Fibroblast of skin of abdomen (primary cell): Measurements from ENCODE around the gene MIA2.

Source experiments
- DNase-seq: peaks from one replicate; pipeline ENCODE4 v3.0.0-alpha.2; 2013

The MIA2 gene

GRCh38 chr14:39393289-39393688, 159.6 kb downstream of the MIA2 start:
- DNase-seq = no peak

DNA sequence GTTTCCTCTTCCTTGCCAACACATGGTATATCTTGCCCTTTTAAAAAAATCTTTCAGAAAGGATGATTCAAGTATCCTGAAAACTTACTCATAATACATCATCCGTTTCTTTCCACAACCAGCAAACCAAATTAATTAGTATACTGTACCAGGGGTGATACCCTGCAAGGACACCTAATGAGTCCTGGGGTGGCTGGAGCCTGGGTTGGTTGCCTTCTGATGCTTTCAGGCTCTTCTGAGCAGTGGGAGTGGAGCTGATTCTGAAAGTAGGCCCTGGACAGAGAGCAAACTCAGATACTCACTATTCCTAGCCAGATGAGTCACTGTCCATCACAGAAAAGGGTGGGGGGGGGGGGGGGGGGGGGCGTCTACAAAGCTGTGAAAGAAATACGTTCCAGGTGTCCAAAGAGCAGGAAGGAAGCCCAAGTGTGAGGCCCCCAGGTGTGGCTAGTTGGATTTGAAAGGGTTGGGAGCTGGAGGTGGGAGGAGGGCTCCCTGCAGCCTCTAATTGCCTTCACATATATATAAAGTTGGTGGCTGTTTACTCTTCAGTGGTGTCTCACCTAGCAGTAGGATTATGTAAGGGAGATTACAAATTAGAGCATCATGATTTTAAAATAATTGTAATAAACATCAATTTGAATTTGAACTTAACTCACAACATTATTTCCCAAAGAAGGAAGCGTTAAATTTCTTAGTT, 162.0 kb downstream of the MIA2 start:
- DNase-seq = no peak

- peak; percentile 17 for DNase-seq
Observed at GRCh38 chr14:39396448-39396847, 162.7 kb downstream of the MIA2 start.

DNA sequence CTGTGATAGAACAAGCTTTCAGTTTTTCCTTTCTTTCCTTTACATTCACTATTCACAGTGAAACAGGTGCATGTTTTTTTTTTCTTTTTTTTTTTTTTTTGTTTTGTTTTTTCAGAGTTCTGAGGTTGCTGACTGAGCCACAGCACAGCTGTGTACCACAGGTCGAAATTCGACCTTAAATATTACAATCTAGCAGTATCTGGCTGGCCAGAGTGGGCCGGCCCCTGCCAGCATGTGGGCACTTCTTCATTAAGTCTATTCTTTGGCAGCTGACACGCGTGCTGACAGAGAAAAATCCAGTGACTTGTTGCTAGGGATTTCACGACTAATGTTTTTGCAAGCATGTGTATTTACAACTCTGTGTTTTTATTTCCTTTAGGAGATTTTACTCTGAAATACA, 164.7 kb downstream of the MIA2 start:
- no peak for DNase-seq

- no peak for DNase-seq
Observed at GRCh38 chr14:39406560-39406959, 172.8 kb downstream of the MIA2 start.

GRCh38 chr14:39416072-39416471, 182.4 kb downstream of the MIA2 start:
- DNase-seq = no peak

DNA sequence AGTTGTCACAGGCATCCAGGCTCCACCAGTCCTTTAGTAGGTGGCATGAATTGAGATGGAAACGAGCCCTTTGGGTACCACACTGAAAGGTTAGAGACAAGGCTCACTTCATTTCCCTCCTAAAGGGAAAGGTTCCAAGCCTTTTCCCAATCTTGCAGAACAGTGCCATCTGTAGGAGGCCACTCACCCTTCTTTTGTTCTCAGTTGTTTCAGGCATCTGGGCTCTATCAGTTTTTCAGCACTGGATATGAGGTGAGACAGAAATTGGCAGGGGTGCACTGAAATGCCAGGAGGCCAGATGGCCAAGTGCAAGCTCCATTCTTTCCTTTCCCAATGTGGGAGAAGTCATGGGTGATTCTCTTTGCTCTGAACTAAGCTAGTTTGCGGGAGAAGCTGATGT, 183.3 kb downstream of the MIA2 start:
- no peak for DNase-seq

DNA sequence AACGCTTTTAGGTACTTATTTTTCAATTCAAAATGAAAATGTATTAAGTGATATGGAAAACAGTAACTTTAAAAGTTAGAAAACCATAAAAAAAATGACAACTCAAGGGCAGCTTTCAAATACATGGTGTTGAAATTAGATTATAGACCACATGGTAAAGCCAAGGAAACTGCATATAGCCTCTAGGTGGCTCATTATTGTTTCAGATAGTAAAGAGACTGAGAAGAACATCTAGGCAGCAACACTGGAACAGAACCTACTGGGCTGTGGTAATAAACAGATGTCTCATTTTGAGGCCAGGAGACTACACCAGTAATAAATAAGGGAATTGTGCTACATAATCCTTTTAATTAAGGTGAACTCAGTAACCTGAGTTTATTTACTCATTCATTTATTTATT, 185.6 kb downstream of the MIA2 start:
- no peak for DNase-seq

DNA sequence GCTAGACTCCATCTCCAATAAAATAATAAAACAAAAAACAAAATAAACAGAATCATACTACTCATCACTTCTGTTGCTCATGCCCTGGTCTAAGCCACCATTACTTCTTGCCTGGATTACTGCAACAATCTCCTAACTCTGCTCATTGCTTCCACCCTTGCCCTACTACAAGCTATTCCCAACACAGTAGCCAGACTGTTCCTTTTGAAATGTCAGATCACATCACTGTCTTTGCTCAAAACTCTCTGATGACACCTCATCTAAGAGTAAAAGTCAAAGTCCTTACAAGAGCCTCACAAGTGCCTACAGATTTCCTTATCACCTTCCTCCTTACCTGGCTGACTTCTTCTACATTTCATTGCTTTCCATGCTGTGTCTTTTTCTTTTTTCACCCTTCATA, 188.5 kb downstream of the MIA2 start:
- DNase-seq = no peak

DNA sequence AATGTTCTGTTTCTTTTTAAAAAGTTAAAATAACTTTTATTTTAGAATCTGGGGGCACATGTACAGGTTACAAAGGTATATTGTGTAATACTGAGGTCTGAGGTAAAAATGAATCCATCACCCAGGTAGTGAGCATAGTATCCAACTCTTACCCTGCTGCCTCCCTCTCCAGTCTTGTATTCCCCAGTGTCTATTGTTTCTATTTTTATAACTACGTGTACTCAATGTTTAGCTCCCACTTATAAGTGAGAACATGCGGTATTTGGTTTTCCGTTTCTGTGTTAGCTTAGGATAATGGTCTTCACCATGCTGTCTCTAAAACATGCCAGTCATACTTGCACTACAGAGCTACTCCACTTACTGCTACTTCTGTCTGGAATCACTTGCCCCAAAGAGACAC, 190.1 kb downstream of the MIA2 start:
- DNase-seq = no peak

GRCh38 chr14:39425947-39426346, 192.2 kb downstream of the MIA2 start:
- DNase-seq = no peak

DNA sequence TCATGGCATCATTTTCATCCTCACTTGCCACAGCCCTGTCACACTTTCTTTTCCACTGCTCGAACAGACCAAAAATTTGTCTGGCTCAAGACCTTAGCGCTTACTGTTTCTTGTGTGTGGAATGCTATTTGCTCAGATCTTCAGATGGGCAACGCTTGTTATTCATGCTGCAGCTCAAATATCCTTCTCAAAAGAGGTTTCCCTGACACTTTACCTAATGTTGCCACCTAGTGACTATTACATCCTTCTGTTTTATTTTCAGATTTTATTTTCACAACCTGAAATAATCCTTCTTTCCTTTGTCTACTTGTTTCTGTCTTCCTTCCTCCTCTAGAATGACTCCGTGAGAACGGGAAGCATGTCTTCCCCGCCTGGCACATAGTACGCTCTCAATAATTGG, 192.9 kb downstream of the MIA2 start:
- DNase-seq = peak; percentile 72

DNA sequence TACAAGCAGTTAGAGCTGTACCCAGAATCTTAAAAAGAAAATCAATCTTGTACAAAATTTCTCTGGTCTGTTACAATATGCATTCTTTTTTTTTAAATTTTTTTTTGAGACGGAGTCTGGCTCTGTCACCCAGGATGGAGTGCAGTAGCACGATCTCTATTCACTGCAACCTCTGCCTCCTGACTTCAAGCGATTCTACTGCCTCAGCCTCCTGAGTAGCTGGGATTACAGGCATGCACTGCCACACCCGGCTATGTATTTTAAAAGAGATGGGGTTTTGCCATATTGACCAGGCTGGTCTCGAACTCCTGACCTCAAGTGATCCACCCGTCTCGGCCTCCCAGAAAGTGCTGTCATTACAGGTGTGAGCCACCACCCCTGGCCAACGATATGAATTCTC, 194.4 kb downstream of the MIA2 start:
- no peak for DNase-seq

DNA sequence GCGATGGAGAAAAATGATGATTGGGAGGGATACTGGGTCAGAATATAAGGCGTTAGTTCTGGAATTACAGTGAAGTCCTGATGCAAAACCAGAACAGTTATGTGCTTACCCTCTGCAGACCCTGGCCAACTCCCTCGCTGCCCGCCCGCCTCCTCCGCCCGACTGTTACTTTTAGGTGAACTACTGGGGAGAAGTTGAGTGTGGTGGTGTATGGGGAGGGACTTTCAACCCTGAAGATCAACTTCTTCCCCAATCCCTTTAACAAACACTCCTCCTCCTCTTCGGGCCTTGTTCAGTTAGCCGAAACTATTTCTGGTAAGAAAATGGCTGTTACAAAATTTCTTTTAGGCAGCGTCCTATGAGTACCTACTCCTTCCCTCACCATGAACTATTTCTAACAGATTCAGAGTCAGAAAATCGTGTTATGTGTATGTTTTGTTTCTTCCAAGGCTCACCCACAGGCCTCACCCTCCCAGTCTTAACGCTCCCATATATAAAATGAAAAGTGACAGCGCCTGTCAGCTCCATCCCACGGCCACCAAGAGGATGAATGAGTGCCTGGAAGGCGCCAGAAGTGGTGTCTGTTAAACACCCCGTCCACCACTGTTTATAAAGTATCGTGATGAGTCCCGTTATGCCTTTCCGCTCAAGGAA, 197.2 kb downstream of the MIA2 start:
- DNase-seq = no peak

GRCh38 chr14:39431416-39432178, 197.9 kb downstream of the MIA2 start:
- DNase-seq = peak; percentile 22

DNA sequence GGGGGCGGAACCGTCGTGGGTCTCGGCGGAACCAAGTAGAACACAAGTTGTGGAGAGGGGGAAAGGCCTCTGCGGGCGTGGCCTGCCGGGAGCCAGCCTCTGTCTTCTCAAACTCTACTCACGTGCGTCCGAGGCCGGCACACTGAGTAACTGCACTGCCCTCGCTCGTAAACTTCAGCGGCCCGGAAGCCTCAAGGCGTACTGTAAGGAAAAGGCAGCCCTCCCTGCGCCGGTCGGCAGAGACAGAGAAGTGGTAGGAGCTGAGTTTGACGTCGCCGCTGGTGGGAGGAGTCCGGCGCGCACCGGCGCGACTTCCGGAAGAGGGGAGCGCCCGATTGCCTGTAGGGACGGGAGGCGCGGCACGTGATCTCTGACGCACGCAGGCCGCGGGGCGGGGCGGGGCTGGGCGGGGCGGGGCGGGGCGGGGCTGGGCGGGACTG, 198.5 kb downstream of the MIA2 start, which contains the start of gene FBXO33:
Gene FBXO33, minus strand, starts transcription at position 255 of the 440 bp plus-strand sequence. CDS start 271 bp downstream, outside the sequence.
- peak; percentile 97 for DNase-seq

GRCh38 chr14:39432619-39433451, 199.1 kb downstream of the MIA2 start:
- DNase-seq = peak; percentile 64

DNA sequence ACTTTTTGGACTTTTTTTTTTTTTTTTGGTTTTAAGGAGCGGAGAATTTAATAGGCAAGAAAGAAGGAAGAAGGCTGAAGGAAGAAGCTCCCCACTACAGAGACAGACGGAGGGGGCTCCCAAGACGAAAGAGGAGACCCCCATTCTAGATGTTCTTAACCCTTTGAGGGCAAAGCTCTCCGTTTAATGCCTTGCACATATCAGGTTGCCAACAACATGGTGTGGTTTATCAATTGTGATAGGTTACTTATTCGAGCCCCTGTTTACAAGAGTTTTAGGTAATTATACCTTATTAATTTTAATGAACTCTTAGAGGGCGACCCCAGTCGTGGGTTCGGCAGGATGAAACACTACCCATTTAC, 199.7 kb downstream of the MIA2 start:
- no peak for DNase-seq

DNA sequence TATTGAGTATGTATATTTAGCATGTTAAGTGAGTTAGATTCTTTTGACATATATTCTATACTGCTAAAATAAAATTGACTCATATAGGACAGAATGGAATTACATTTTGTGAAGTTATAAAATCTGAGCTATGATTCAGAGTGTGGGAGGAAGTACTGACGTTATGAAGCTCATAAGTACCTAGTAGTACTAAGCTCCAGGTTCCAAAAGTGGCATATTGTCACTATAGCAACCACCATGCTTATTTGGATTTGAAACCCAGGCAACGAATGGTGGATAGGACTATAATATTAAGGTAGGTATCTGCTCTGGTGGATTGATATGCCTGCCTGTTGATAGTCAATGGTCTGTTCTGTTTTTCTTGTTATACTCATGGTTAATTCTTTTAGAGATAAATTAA, 200.7 kb downstream of the MIA2 start:
- DNase-seq = no peak

- DNase-seq = no peak
Observed at GRCh38 chr14:39435241-39435640, 201.5 kb downstream of the MIA2 start.
